SK-N-SH (cell line): ENCODE data around the gene LEF1. TPM values are rescaled to one million over a fixed set of nuclear protein-coding genes. Genes with fewer than 3 reads are reported as not detected.

ENCODE experiments used
- CTCF ChIA-PET: fragments of 300-600, 350-600 bp; formaldehyde crosslinking; extraction: SDS; loops from one replicate; lab custom pipeline; 2021; lab: Yijun Ruan, JAX
- POLR2A ChIA-PET: fragments of 350-600 bp; sonication (Branson Sonifier 250); formaldehyde crosslinking; extraction: SDS; loops from one replicate; lab custom pipeline; 2020; ENCODE audit warnings: antibody characterized with exemption, inconsistent platforms; lab: Yijun Ruan, JAX
- DNase-seq: peaks from one replicate; pipeline ENCODE4 v3.0.0; 2012
- H2AFZ ChIP-seq: fragments of 200-600 bp; sonication (generic); 2 replicates; pipeline ENCODE4 v1.8.1; 2016; ENCODE audit warnings: antibody characterized with exemption, mild to moderate bottlenecking, low read depth
- H3F3A ChIP-seq: fragments of 200-600 bp; sonication (generic); replicated peaks from 2 replicates; pipeline ENCODE3; 2016; ENCODE audit warnings: antibody characterized with exemption, mild to moderate bottlenecking; ENCODE audit not compliant: insufficient read depth
- H3K27ac ChIP-seq, 2 experiments: fragments of 200-500 bp in 1 of 2; fragments of 200-600 bp in 1 of 2; sonication (Bioruptor generic) in 1 of 2; sonication (generic), shearing (Covaris generic) in 1 of 2; 2 replicates each; pipeline versions ENCODE4 v1.5.1 to v1.6.1; 2014 to 2016; ENCODE audit warnings: low read depth in 2 of 2, inconsistent platforms in 1 of 2, low read length in 1 of 2, mild to moderate bottlenecking in 1 of 2, mixed read lengths in 1 of 2
- H3K27me3 ChIP-seq: fragments of 200-600 bp; sonication (generic), shearing (Covaris generic); 2 replicates; pipeline ENCODE4 v1.6.1; 2016; ENCODE audit warnings: mixed run types; ENCODE audit not compliant: insufficient read depth
- H3K36me3 ChIP-seq, 2 experiments: fragments of 200-500 bp in 1 of 2; fragments of 200-600 bp in 1 of 2; sonication (Bioruptor generic) in 1 of 2; sonication (generic) in 1 of 2; replicated peaks in 1 of 2; 2 replicates each; pipeline versions ENCODE3 to v1.5.1; 2014 to 2016; ENCODE audit warnings: low read length in 1 of 2, mild to moderate bottlenecking in 1 of 2; ENCODE audit not compliant: insufficient read depth in 2 of 2, control insufficient read depth in 1 of 2
- H3K4me1 ChIP-seq, 2 experiments: fragments of 200-500 bp in 1 of 2; fragments of 200-600 bp in 1 of 2; sonication (Bioruptor generic) in 1 of 2; sonication (generic), shearing (Covaris generic) in 1 of 2; 2 replicates each; pipeline versions ENCODE4 v1.5.1 to v1.6.1; 2014 to 2016; ENCODE audit warnings: low read depth in 1 of 2, low read length in 1 of 2, mixed run types in 1 of 2; ENCODE audit not compliant: insufficient read depth in 2 of 2, control insufficient read depth in 1 of 2
- H3K4me2 ChIP-seq: fragments of 200-600 bp; sonication (generic), shearing (Covaris generic); 2 replicates; pipeline ENCODE4 v1.6.1; 2017; ENCODE audit warnings: mixed run types
- H3K4me3 ChIP-seq, 2 experiments: fragments of 200-500 bp in 1 of 2; fragments of 200-600 bp in 1 of 2; sonication (Bioruptor generic) in 1 of 2; sonication (generic), shearing (Covaris generic) in 1 of 2; 2 replicates each; pipeline versions ENCODE4 v1.5.1 to v1.8.1; 2014 to 2016; ENCODE audit warnings: low read depth in 2 of 2, inconsistent platforms in 1 of 2, low read length in 1 of 2, mild to moderate bottlenecking in 1 of 2, mixed read lengths in 1 of 2, moderate library complexity in 1 of 2
- H3K79me2 ChIP-seq: fragments of 200-600 bp; sonication (generic); 2 replicates; pipeline ENCODE4 v1.8.1; 2017; ENCODE audit warnings: mild to moderate bottlenecking; ENCODE audit not compliant: insufficient read depth
- H3K9ac ChIP-seq: fragments of 200-600 bp; sonication (generic); 2 replicates; pipeline ENCODE4 v1.6.1; 2017; ENCODE audit warnings: mixed run types
- H3K9me2 ChIP-seq: fragments of 200-600 bp; sonication (generic); 2 replicates; pipeline ENCODE4 v1.6.1; 2017; ENCODE audit warnings: mixed run types
- H3K9me3 ChIP-seq: fragments of 200-600 bp; sonication (generic); 2 replicates; pipeline ENCODE4 v1.6.1; 2017; ENCODE audit warnings: mixed run types, mild to moderate bottlenecking, moderate library complexity
- H4K20me1 ChIP-seq: fragments of 200-600 bp; sonication (generic); 2 replicates; pipeline ENCODE4 v1.6.1; 2017; ENCODE audit warnings: mild to moderate bottlenecking, mixed run types; ENCODE audit not compliant: insufficient read depth
- CHD2 ChIP-seq: fragments of 150-350 bp; IDR thresholded peaks from 2 replicates; pipeline ENCODE4 v1.6.1; 2018; ENCODE audit warnings: low read length; ENCODE audit not compliant: partially characterized antibody
- EZH2phosphoT487 ChIP-seq: fragments of 200-600 bp; sonication (generic); IDR thresholded peaks from 2 replicates; pipeline ENCODE4 v1.6.1; 2017; ENCODE audit warnings: low read depth, mixed run types, mild to moderate bottlenecking, antibody characterized with exemption, moderate library complexity, borderline replicate concordance
- FOSL2 ChIP-seq: IDR thresholded peaks from 2 replicates; pipeline ENCODE4 v1.4.0; 2012; ENCODE audit warnings: low read depth, mild to moderate bottlenecking, moderate library complexity, borderline replicate concordance
- MEF2A ChIP-seq: IDR thresholded peaks from 2 replicates; pipeline ENCODE4 v1.4.0; 2012; ENCODE audit warnings: low read depth, borderline replicate concordance
- RAD21 ChIP-seq: IDR thresholded peaks from 2 replicates; pipeline ENCODE4 v1.6.1; 2012; ENCODE audit warnings: mild to moderate bottlenecking, low read length
- REST ChIP-seq: IDR thresholded peaks from 2 replicates; pipeline ENCODE4 v1.6.1; 2012; ENCODE audit warnings: mild to moderate bottlenecking, low read depth, low read length, moderate library complexity
- RFX5 ChIP-seq: IDR thresholded peaks from 2 replicates; pipeline ENCODE4 v1.6.1; 2012; ENCODE audit warnings: mild to moderate bottlenecking, improper control_type of control experiment, low read length
- SMC3 ChIP-seq: IDR thresholded peaks from 2 replicates; pipeline ENCODE4 v1.6.1; 2012; ENCODE audit warnings: low read depth, low read length, improper control_type of control experiment
- WGBS: methylation state at CpG from one replicate; pipeline ENCODE4 v1.1.6; 2017; ENCODE audit warnings: low lambda C conversion rate; 5-methylcytosine and 5-hydroxymethylcytosine counted together
- polyA plus RNA-seq, 3 experiments: library from polyadenylated mRNA; depleted of rRNA; stranded (reverse); fragments of >200 nt; gene quantifications; 2 replicates each; pipeline ENCODE4 v1.2.3, GENCODE V29; 2012
- TF ChIP-seq, protein P1 (sequence below): fragments of 150-350 bp; IDR thresholded peaks from 2 replicates; pipeline ENCODE4 v1.6.1; 2016; ENCODE audit warnings: mild to moderate bottlenecking, low read depth, low read length
- TF ChIP-seq, protein P2 (sequence below): fragments of 200-600 bp; sonication (generic); IDR thresholded peaks from 2 replicates; pipeline ENCODE4 v1.6.1; 2017; ENCODE audit warnings: antibody characterized with exemption, mild to moderate bottlenecking, moderate library complexity
- TF ChIP-seq, protein P3 (sequence below): IDR thresholded peaks from 2 replicates; pipeline ENCODE4; 2012

The LEF1 gene
- polyA plus RNA-seq, 1 of the 3 experiments (the other 2 are of a cell fraction): 0.36 TPM

- Histone ChIP-seq H3K9me3 (no peaks in the 10 kb centered on the region), H3K27ac (no peak overlapping the region), H3K4me3 (no peak overlapping the region; a peak in 1 of 4 replicates), H3K36me3 (peaks cover 0 to 18% of the 10 kb centered on the region in 2 experiments), H3K9me2 (no peaks in the 10 kb centered on the region), H3K79me2 (no peaks in the 10 kb centered on the region), H3K4me1 (no peaks in the 10 kb centered on the region), H2AFZ (no peak overlapping the region), H4K20me1 (no peaks in the 10 kb centered on the region), H3K27me3 (no peaks in the 10 kb centered on the region), H3K4me2 (no peak overlapping the region), H3F3A (no peaks in the 10 kb centered on the region), H3K9ac (no peak overlapping the region)
- ChIA-PET CTCF (interaction anchor here (0.6 to 4.8 kb wide), 72 partner anchors 10 to 1467 kb away, joined by 3 to 95 read pairs (median 4); no protein-coding TSS in a partner anchor), POLR2A (no interaction called here)
- DNase-seq: no peak
- 48% methylated on average over 2 of the region's 2 CpGs for WGBS
- TF ChIP-seq, protein P1, sequence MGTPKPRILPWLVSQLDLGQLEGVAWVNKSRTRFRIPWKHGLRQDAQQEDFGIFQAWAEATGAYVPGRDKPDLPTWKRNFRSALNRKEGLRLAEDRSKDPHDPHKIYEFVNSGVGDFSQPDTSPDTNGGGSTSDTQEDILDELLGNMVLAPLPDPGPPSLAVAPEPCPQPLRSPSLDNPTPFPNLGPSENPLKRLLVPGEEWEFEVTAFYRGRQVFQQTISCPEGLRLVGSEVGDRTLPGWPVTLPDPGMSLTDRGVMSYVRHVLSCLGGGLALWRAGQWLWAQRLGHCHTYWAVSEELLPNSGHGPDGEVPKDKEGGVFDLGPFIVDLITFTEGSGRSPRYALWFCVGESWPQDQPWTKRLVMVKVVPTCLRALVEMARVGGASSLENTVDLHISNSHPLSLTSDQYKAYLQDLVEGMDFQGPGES: no peak
- TF ChIP-seq, protein P2, sequence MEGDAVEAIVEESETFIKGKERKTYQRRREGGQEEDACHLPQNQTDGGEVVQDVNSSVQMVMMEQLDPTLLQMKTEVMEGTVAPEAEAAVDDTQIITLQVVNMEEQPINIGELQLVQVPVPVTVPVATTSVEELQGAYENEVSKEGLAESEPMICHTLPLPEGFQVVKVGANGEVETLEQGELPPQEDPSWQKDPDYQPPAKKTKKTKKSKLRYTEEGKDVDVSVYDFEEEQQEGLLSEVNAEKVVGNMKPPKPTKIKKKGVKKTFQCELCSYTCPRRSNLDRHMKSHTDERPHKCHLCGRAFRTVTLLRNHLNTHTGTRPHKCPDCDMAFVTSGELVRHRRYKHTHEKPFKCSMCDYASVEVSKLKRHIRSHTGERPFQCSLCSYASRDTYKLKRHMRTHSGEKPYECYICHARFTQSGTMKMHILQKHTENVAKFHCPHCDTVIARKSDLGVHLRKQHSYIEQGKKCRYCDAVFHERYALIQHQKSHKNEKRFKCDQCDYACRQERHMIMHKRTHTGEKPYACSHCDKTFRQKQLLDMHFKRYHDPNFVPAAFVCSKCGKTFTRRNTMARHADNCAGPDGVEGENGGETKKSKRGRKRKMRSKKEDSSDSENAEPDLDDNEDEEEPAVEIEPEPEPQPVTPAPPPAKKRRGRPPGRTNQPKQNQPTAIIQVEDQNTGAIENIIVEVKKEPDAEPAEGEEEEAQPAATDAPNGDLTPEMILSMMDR: no peak
- TF ChIP-seq, protein P3, sequence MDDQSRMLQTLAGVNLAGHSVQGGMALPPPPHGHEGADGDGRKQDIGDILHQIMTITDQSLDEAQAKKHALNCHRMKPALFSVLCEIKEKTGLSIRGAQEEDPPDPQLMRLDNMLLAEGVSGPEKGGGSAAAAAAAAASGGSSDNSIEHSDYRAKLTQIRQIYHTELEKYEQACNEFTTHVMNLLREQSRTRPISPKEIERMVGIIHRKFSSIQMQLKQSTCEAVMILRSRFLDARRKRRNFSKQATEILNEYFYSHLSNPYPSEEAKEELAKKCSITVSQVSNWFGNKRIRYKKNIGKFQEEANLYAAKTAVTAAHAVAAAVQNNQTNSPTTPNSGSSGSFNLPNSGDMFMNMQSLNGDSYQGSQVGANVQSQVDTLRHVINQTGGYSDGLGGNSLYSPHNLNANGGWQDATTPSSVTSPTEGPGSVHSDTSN: no peak
- TF ChIP-seq EZH2phosphoT487 (no peak), CHD2 (no peak)
These were observed 149.9 kb downstream of the LEF1 start for GRCh38 chr4:108018884-108019187.

- Histone ChIP-seq H3K36me3 (peaks cover 0 to 16% of the 10 kb centered on the region in 2 experiments), H2AFZ (no peak overlapping the region), H3K9ac (no peak overlapping the region), H3K9me3 (no peaks in the 10 kb centered on the region), H3K9me2 (no peaks in the 10 kb centered on the region), H3K27ac (no peak overlapping the region), H3K4me3 (no peak overlapping the region; a peak in 1 of 4 replicates), H3K27me3 (no peaks in the 10 kb centered on the region), H3K4me2 (no peak overlapping the region), H3K79me2 (no peaks in the 10 kb centered on the region), H3F3A (no peaks in the 10 kb centered on the region), H4K20me1 (no peaks in the 10 kb centered on the region), H3K4me1 (no peaks in the 10 kb centered on the region)
- TF ChIP-seq MEF2A (no peak), FOSL2 (no peak), RFX5 (no peak), RAD21 (peak; percentile 88), REST (no peak), SMC3 (peak; percentile 73)
- TF ChIP-seq, protein P2: peak; percentile 94
- DNase-seq: peak; percentile 72
- ChIA-PET POLR2A (no interaction called here), CTCF (interaction anchor here (0.6 to 4.8 kb wide), 66 partner anchors 9 to 1467 kb away, joined by 3 to 95 read pairs (median 4); no protein-coding TSS in a partner anchor)
- WGBS: 41% methylated on average over 8 of the region's 8 CpGs
These were observed 150.5 kb downstream of the LEF1 start for GRCh38 chr4:108018040-108018883.
